Loucy (cell line): Measurements from ENCODE around the gene IDUA.

Experiments used
- EZH2phosphoT487 ChIP-seq: fragments of 200-600 bp; IDR thresholded peaks from 2 replicates; pipeline ENCODE4 v1.6.1; 2018; ENCODE audit warnings: antibody characterized with exemption, mild to moderate bottlenecking, moderate library complexity, borderline replicate concordance
- TF ChIP-seq, protein P1 (sequence below): fragments of 200-600 bp; sonication (generic); conservative IDR thresholded peaks from 2 replicates; pipeline ENCODE4 v1.5.1; 2014; ENCODE audit warnings: mild to moderate bottlenecking, antibody characterized with exemption, low read length

DNA sequence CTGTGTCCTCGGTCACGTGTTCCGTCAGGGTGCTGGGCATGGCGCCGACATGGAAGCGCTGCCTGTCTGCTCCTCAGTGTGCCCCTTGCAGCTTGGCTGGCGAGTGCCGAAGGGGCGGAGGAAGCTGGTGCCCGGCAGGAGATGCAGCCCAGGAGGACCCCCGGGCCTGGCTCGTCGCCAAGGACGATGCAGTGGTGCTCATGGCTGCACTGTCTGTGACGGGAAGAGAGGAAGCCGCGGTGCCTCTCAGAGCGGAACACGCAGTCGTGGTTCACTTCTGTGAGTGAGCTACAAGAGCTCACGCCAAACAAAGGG is 62.7 kb downstream of the IDUA start:
- TF ChIP-seq, protein P1, sequence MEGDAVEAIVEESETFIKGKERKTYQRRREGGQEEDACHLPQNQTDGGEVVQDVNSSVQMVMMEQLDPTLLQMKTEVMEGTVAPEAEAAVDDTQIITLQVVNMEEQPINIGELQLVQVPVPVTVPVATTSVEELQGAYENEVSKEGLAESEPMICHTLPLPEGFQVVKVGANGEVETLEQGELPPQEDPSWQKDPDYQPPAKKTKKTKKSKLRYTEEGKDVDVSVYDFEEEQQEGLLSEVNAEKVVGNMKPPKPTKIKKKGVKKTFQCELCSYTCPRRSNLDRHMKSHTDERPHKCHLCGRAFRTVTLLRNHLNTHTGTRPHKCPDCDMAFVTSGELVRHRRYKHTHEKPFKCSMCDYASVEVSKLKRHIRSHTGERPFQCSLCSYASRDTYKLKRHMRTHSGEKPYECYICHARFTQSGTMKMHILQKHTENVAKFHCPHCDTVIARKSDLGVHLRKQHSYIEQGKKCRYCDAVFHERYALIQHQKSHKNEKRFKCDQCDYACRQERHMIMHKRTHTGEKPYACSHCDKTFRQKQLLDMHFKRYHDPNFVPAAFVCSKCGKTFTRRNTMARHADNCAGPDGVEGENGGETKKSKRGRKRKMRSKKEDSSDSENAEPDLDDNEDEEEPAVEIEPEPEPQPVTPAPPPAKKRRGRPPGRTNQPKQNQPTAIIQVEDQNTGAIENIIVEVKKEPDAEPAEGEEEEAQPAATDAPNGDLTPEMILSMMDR = no peak
- no peak for TF ChIP-seq EZH2phosphoT487
